Activated naive CD8-positive, alpha-beta T cell treated with anti-CD3 and anti-CD28 coated beads, Interleukin-2, amount 50 U/mL, for 16 hours (primary cell): ENCODE results near the gene ZNF44.
"Not testable (repeated sequence)": the region's sequence is repeated elsewhere in the genome, so short reads cannot be mapped to it uniquely, and the experiment has no call there.

Experiments used
- DNase-seq: peaks from one replicate; pipeline ENCODE4 v3.0.0-alpha.2; 2020; ENCODE audit warnings: low read depth, low spot score

The ZNF44 gene

DNA sequence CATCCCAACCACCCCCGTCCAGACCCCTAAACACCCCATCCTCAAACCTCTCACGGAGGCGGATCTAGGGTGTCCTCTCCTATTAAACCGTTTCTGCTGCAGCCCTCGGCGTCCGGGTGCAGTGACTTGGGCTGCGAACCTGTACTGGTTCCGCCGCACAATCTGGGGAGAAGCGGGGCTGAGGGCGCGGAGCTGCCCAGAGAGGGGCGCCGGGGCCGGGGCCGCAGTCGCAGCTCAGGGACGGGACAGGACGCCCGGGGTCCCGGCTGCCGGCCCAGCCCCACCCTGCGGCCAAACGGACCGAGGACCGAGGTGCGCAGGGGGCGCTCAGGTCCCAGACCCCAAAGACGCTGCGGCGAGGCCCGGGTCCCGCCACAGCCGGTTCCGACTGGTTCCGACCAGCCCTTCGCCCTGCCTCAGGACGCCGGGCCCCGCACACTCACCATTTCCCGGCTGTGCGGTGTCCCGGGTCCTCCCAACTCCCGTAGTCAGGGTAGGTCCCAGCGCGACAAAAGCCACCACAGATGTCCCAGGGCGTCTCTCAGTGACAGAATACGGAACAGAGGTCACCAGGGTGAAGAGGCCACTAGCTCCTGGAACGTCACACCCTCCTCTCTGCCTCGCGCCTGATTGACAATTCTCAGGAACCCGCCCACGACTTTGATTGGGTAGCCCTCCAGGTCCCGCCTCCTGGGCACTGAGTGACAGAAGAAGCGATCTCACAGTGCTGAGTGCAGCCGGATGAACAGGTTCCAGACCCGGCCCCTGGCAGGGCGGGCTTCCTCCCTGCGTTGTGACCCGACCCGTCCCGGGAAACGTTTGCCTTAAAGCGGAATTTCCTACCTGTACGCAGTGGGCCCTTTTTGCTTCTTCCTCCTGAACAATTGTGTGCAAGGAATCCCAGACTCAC is at the start of gene ZNF44:
ZNF44 (minus strand) TSS at position 635 of the 910 bp plus-strand sequence; CDS start at position 446, 189 bp downstream.
- peak; percentile 89 for DNase-seq

DNA sequence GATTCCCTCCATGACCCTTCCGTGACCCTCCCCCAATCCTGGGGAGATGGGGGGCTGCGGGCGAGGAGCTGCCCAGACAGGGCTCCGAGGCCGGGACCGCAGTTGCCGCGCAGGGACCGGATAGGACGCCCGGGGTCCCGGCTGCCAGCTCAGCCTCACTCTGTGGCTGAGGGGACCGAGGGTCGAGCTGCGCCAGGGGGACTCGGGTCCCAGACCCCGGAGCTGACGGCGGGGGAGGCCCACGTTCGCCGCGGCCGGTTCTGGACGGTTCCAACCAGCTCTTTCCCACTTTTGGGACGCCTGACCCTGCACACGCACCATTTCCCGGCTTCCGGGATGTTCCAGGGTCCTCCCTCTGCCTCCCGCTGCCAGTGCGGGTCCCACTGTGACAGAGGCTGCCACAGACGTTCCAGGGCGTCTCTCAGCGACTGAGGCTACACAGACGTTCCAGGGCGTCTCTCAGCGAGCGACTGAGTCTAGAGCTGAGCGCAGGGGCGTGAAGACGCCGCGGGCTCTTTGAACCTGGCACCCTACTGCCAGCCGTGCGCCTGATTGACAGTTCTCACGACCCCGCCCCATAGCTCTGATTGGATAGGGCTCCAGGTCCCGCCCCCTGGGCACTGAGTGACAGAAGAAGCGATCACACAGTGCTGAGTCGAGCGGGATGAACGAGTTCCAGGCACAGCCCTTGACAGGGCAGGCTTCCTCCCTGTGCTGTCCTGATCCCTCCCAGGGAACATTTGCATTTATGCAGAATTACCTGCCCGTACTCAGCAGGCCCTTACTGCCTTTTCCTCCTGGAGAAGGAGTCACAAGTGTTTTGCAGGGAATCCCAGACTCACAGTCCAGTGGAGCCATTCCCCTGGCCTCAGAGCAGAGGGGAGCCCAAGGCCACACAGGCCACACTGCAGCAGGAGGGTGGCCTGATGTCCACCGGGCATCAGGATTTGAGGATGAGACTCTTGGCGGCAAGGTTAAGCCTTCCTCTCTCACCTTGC is 38.8 kb upstream of the ZNF44 start, which contains the start of gene ZNF563:
ZNF563 (minus strand) TSS at position 472 of the 998 bp plus-strand sequence; CDS start at position 321, 151 bp downstream.
- DNase-seq = peak; percentile 97

DNA sequence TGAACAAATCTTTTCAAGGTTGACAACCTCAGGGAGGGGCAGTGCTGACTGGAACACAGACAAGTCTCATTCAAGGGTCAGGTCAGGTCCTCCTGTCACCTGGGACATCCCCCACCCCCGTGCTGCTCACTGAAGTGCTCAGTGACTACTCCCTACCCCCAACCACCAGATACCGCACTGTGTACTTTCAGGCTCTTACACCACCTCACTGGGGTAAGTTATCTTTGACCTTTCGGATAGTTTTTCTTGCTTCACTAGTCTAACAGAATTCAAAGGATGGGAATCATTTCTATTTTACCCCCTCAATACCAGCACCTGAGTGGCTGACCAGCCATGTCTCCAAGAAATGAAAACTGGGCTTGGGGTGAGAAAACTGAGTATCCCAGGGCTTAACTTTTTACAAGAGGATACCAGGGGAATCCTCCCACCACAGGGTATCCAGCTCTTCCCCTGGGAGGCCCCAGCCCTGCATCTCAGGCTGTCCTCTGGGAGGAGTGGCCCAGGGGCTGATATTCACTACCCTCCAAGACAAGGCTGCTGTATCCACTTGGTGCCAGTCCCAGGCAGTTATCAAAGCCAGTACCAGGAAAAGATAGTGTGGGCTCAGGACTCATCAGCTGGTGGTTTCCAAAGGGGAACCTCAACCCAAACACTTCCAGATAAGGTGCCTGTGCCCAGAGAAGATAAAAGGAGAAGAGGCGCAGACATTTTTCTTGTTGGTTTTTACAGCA is 36.7 kb upstream of the ZNF44 start:
- DNase-seq = peak; percentile 59

DNA sequence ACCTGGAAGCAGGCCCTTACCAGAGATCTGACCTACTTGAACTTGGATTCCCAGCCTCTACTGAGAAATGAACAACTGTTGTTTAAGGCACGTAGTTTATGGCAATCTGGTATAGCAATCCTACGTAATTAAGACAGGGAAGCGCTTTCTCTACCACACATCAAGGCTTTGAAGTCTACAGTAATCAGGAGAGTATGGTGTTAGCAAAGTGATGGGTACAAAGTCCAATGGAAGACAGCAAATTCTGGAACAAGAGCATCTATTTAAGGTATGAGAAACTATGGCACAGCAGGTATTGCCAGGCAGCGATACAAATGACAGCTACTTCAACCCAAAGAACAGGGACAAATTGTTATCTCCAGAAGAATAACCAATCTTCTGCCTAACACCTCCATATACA is 35.7 kb upstream of the ZNF44 start:
- no peak for DNase-seq

DNA sequence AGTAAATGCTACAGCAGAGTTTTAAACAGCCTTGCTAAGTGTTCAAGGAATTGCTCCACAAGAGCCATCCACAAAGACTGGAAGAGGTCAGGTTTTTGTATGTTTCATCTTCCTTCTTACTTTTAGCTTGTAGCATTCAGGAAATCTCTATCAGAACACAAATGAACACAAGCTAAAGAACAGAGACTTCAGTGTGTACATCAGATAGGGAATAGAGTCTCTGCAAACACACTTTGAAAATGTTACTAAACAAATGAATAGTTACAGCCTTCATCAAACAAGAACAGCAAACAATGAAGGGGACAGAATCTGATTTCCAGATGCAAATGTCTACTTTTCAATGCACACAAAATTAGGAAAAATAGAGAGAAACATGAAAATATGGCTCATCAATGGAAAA is 31.0 kb upstream of the ZNF44 start:
- DNase-seq = no peak

DNA sequence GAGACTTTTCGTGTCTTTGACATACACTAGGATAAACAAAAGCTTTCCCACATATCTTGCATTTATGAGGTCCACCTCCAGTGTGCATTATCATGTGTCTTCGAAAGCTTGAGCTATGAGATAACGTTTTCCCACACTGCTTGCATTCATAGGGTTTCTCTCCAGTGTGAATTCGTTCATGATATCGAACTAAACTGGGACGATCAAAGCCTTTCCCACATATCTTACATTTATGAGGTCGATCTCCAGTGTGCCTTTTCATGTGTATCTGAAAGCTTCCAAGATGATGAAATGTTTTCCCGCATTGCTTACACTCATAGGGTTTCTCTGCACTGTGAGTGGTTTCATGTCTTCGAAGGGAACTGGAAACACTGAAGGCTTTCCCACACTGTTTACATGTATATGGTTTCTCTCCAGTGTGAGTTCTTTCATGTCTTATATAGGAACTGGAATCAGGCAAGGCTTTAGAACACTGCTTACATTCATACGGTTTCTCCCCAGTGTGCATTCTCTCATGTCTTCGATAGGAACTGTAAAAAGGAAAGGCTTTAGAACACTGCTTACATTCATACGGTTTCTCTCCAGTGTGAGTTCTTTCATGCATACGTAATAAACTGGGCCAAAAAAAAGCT is 24.2 kb upstream of the ZNF44 start:
- no peak for DNase-seq

DNA sequence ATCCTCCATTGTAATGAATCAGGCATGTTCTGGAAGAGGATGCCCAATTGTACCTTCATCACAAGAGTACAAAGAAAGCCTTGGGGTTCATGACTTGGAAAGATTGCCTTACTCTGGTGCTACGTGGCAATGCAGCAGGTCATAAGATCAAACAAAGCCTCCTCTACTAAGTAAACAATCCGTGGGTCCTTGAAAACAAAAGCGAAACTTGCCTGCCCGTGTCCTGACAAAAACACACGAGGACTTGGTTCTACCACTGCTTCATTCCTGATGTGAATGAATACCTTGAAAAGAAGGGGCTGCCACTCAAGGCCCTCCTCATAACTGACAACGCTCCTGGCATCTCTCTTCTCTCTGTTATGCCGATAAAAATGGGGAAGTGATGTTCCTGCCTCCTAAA is 19.9 kb upstream of the ZNF44 start:
- no peak for DNase-seq

DNA sequence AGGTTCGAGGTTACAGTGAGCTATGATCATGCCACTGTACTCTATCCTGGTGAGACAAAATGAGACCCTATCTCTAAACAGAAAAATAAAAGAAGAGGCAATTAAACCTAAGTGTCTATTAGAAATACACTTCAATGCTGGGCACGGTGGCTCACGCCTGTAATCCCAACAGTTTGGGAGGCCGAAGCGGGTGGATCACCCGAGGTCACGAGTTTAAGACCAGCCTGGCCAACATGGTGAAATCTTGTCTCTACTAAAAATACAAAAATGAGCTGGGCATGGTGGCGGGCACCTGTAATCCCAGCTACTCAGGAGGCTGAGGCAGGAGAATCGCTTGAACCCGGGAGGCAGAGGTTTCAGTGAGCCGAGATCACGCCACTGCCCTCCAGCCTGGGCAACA is 14.2 kb upstream of the ZNF44 start:
- DNase-seq = not testable (repeated sequence)

DNA sequence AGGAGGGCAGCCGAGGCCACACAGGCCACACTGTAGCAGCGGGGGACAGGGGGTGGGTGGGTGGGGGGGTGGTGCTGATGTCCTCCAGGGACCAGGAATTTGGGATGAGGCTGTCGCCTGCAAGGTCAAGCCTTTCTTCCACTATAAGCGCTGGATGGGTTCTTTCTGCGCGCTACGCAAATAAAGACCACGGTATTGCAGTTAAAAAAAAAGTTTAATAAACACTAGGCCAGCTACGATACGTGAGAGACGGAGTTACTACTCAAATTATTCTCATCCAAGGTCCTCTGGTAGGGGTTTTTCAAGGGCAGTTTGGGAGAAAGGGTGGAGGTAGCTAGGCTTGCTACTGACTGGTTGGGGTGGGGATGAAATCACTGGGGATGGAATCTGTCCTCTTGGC is 508 bp upstream of the ZNF44 start:
- no peak for DNase-seq

DNA sequence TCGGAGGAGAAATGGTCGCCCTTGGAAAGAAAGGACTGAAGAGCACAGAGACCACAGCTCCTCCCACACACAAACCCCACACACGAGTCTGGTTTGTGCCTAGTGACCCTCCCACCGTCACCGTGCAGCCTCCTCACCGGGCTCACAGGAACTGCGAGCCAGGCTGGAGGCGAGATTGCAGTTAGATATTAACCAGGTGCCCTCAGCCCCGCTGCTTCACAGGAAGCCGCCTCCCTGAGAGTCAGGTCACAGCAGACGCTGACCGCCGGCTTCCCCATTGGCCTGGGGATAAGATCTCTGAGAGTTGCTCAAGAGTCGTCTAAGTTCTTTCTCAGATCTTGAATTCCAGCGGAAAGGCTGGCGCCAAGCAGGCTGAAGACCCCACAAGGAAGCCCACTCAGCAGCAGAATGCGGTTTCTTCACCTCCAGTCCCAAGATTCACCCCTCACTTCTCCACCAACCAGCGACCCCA is 870 bp downstream of the ZNF44 start:
- DNase-seq = no peak

DNA sequence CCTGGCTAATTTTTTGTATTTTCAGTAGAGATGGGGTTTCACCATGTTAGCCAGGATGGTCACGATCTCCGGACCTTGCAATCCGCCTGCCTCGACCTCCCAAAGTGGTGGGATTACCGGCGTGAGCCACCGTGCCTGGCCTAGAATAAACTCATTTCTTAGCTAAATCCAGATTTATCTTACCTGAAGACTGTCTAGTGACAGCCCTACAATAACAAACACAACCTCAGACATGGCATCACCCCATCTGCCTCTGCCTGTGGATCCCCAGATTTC is 5.0 kb downstream of the ZNF44 start:
- no peak for DNase-seq

DNA sequence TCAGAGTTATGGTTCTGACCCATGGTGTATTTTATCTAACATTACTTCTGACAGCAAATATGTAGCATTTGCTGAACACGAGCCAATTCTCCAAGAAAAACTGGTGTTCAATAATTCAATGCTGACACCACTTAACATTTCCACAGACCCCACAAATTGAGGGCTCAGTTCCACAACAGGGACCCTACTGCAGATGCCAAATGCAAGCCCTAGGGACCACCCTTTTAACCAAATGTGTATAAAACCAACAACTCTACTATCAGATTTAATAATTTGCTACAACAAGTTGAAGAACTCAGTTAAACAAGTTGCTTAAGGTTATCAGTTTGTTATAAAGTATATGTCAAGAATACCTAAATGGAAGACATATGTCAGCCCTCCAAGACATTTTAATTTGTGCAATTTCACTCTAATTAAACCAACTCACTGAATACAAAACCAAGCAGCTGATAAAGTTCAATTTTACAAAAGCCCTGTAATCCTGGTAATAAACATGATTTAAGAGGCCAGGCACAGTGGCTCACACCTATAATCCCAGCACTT is 6.7 kb downstream of the ZNF44 start:
- DNase-seq = no peak

DNA sequence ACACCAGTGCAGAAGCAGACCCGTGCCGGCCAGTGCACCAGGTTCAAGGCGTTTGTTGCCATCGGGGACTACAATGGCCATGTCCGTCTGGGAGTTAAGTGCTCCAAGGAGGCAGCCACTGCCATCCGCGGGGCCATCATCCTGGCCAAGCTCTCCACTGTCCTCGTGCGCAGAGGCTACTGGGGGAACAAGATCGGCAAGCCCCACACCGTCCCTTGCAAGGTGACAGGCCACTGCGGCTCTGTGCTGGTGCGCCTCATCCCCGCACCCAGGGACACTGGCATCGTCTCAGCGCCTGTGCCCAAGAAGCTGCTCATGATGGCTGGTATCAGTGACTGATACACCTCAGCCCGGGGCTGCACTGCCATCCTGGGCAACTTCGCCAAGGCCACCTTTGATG is 10.1 kb downstream of the ZNF44 start:
- DNase-seq = no peak

DNA sequence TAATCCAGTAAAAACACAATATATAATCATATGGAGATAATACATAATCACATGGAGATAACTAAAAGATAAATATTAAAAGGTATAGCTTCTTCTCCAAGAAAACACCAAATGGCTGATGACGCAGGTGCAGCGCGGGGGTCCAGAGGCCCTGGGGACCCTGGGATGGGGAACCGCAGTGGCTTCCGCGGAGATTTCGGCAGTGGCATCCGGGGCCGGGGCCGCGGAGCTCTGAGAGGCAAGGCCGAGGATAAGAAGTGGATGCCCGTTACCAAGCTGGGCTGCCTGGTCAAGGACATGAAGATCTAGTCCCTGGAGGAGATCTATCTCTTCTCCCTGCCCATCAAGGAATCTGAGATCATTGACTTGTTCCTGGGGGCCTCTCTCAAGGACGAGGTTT is 10.5 kb downstream of the ZNF44 start:
- no peak for DNase-seq

DNA sequence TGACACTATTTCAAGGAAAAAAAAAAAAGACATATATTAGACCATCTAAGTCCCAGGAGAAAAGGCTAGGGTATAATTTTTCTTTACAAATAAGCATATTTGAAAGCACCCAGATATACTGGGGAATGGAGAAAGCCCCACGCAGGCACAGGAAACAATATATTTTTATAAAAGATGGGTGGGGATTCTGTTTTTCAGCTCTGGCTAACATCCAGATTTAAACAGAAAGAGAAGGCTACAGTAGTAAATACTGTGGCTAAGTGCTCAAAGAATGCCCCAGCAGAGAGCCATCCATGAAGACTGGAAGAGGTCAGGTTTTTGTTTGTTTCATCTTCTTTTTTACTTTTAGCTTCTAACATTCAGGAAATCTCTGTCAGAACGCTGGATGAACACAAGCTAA is 16.0 kb downstream of the ZNF44 start:
- no peak for DNase-seq

DNA sequence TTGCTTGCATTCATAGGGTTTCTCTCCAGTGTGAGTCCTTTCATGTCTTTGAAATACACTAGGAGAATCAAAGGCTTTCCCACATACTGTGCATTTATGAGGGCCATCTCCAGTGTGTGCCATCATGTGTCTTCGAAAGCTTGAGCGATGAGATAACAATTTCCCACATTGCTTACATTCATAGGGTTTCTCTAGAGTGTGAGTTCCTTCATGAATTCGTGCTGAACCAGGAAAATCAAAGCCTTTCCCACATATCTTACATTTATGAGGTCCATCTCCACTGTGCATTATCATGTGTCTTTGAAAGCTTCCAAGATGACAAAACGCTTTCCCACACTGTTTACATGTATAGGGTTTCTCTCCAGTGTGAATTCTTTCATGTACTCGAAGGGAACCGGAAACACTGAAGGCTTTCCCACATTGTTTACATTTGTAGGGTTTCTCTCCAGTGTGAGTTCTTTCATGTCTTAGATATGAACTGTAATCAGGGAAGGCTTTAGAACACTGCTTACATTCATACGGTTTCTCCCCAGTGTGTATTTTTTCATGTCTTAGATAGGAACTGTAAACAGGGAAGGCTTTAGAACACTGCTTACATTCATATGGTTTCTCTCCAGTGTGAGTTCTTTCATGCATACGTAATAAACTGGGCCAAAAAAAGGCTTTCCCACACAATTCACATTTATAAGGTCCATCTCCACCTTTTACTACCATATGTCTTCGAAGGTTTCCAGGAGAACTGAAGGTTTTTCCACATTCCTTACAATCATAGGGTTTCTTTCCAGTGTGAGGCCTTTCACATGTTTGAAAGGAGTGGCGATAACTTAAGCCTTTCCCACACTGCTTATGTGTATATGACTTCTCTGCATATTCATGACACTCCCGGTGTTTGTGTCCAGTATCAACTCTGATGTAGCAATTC is 21.4 kb downstream of the ZNF44 start:
- no peak for DNase-seq

DNA sequence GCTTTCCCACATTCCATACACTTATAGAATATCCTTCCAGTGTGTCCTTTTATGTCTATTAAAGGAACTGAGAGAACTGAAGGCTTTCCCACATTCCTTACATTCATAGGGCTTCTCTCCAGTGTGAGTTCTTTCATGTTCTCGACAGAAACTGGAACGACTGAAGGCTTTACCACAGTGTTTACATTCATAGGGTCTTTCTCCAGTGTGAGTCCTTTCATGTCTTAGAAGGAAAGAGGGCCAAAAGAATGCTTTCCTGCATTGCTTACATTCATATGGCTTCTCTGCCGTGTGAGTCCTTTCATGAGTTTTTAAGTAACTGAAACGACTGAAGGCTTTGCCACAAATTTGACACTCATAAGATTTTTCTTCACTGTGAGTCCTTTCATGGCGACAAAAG is 22.3 kb downstream of the ZNF44 start:
- no peak for DNase-seq

DNA sequence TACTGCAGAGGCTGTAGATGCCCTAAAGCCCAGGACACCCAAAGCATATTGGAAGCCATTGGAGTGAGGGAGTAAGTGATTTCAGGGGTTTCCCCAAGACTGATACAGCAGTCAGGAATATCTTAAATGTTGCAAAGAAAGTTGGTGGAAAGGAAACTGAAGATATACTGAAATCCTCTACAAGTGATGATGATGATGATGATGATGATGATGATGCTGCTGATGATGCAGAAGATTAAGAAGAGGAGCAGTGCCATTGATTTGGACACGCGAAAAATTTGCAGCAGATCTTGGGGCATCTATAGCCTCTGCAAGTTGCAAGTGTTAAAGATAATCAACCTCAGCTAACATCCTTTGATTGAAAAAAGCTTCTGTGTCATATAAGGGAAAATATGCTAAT is 23.8 kb downstream of the ZNF44 start:
- no peak for DNase-seq

DNA sequence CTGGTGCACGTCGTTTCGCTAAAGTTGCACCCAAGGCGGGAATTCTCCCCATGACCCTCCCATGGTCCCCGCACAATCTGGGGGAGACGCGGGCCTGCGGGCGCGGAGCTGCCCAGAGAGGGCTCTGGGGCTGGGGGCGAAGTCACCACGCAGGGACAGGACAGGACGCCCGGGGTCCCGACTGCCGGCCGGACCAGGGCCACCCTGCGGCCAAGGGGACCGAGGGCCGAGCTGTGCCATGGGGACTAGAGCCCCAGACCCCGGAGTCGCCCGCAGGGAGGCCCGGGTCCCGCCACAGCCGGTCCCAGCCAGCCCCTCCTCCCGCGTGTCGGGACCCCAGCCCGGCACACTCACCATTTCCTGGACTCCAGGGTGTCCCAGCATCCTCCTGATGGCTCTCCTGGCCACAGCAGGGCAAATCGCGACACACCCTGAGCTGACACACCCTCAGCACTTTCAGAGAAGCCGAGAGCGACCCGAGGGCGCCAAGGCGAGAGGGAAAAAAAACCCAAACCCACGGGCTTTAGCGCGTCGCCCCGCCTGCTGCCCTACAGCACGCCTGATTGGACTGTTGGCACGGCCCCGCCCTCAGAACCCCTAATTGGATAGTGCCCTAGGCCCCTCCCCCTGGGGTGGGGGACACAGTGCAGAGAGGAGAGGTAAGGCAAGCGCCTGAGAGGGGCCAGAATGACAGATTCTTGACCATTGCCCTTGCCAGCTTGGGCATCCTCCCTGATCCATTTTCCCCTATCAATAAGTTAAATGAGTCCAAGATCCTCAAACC is 28.6 kb downstream of the ZNF44 start:
- no peak for DNase-seq
